GM19099 (cell line): ENCODE results near the gene KRTAP23-1.

ENCODE experiments used
- POLR2A ChIP-seq: IDR thresholded peaks from 3 replicates; pipeline ENCODE4 v1.6.1; 2011; ENCODE audit warnings: low read depth; ENCODE audit not compliant: insufficient read length; ENCODE audit errors: extremely low read depth

Gene KRTAP23-1

GRCh38 chr21:30348506-30348905, at the start of gene KRTAP23-1:
KRTAP23-1 (minus strand) TSS chr21:30348606; CDS start chr21:30348606, 0 bp downstream.
- TF ChIP-seq POLR2A, result no peak

GRCh38 chr21:30395731-30396130, 47.3 kb upstream of the KRTAP23-1 start, which contains the start of gene KRTAP13-1:
KRTAP13-1 (plus strand) TSS chr21:30396031; CDS start chr21:30396087, 56 bp downstream.
- TF ChIP-seq POLR2A, result no peak

GRCh38 chr21:30391492-30392025, 43.2 kb upstream of the KRTAP23-1 start:
- no peak for TF ChIP-seq POLR2A

GRCh38 chr21:30382201-30382600, 33.8 kb upstream of the KRTAP23-1 start:
- TF ChIP-seq POLR2A, result no peak

GRCh38 chr21:30372139-30372770, 23.8 kb upstream of the KRTAP23-1 start, which contains the start of gene KRTAP13-2:
KRTAP13-2 (minus strand) TSS chr21:30372271; CDS start chr21:30372213, 58 bp downstream.
- no peak for TF ChIP-seq POLR2A

GRCh38 chr21:30355906-30356305, 7.5 kb upstream of the KRTAP23-1 start:
- no peak for TF ChIP-seq POLR2A

GRCh38 chr21:30354308-30355005, 6.1 kb upstream of the KRTAP23-1 start:
- TF ChIP-seq POLR2A, result no peak

- no peak for TF ChIP-seq POLR2A
These were observed 3.1 kb upstream of the KRTAP23-1 start for GRCh38 chr21:30351534-30351933.

- TF ChIP-seq POLR2A, result no peak
These were observed 1.2 kb upstream of the KRTAP23-1 start for GRCh38 chr21:30349572-30349971.

GRCh38 chr21:30345014-30345413, 3.4 kb downstream of the KRTAP23-1 start:
- no peak for TF ChIP-seq POLR2A

GRCh38 chr21:30340714-30341573, 7.5 kb downstream of the KRTAP23-1 start:
- TF ChIP-seq POLR2A, result no peak

- TF ChIP-seq POLR2A, result no peak
These were observed 9.7 kb downstream of the KRTAP23-1 start for GRCh38 chr21:30338717-30339116.

- TF ChIP-seq POLR2A, result no peak
These were observed 10.6 kb downstream of the KRTAP23-1 start for GRCh38 chr21:30337772-30338171.

- no peak for TF ChIP-seq POLR2A
These were observed 11.1 kb downstream of the KRTAP23-1 start, which contains the start of gene KRTAP27-1 for GRCh38 chr21:30337276-30337744. KRTAP27-1 (minus strand) TSS chr21:30337694; CDS start chr21:30337668, 26 bp downstream.

GRCh38 chr21:30336596-30336995, 11.8 kb downstream of the KRTAP23-1 start:
- TF ChIP-seq POLR2A, result no peak
